MG63 (cell line): ENCODE measurements around the gene SEPTIN11. TPM values are rescaled to one million over a fixed set of nuclear protein-coding genes. Genes with fewer than 3 reads are reported as not detected.

Experiments
- DNase-seq: peaks from one replicate; pipeline ENCODE4 v3.0.0-alpha.2; 2020
- H3K27me3 ChIP-seq: fragments of 250-450 bp; sonication (Bioruptor Pico); 2 replicates; pipeline ENCODE4 v1.5.1; 2020; ENCODE audit warnings: mild to moderate bottlenecking, moderate library complexity
- H3K36me3 ChIP-seq: fragments of 250-450 bp; sonication (Bioruptor Pico); 2 replicates; pipeline ENCODE4 v1.5.1; 2020; ENCODE audit warnings: mild to moderate bottlenecking, moderate library complexity
- H3K4me3 ChIP-seq: fragments of 250-450 bp; sonication (Bioruptor Pico); 2 replicates; pipeline ENCODE4 v1.5.1; 2020; ENCODE audit warnings: mild to moderate bottlenecking, moderate library complexity
- H3K9me3 ChIP-seq: fragments of 250-450 bp; sonication (Bioruptor Pico); 2 replicates; pipeline ENCODE4 v1.5.1; 2020; ENCODE audit warnings: mild to moderate bottlenecking, moderate library complexity
- total RNA-seq: library from RNA; depleted of rRNA; stranded (reverse); fragments of >200 nt; shearing (Covaris generic); gene quantifications from 2 replicates; pipeline ENCODE4 v1.2.3, GENCODE V29; 2014; ENCODE audit warnings: low replicate concordance

SEPTIN11 gene
- total RNA-seq, 1 experiment from 2014 or later: 20.5 TPM

DNA sequence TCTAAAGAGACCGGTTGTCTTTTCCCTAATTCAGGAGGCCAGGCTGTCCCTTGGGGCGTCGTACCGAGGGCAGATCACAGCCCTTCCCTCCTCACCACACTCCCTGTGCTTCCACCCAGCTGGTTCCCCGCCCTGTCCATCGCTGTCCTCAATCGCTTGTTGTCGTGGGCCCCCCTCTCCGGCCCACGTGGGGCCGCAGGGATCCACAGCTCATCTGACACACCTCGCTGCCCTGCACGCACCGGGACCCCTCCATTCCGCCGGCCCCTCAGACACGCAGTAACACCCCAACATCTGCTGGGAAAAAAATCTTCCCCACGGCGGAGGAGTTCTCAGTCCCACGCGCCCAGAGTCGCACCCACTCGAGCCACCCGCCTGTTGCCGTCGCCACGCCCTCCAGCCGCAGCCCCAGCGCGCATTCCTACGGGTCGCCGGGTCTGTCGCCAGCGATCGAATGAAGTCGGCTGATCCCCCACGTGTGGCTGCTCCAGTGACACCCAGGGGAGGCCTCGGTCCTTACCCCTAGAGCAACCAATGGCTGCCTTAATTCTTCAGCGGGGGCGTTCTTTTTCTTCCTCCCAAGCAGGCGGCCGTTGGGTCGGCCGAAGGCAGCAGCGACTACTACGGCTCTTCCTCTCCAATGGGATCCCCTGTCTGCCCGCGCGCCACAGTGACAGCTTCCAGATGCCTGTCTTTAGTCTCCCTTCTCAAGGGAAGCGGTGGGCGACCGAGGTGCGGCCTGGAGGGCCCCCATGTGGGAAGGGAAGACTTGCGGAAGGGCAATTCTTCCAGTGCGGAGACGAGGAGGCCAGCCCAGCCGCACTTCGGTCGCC is 893 bp upstream of the SEPTIN11 start:
- DNase-seq: peak; percentile 65
- peaks cover 6% of the 10 kb centered on the region for H3K36me3 ChIP-seq
- H3K4me3 ChIP-seq: peak overlapping the region; percentile 77
- no peaks in the 10 kb centered on the region for H3K9me3 ChIP-seq
- H3K27me3 ChIP-seq: no peaks in the 10 kb centered on the region

DNA sequence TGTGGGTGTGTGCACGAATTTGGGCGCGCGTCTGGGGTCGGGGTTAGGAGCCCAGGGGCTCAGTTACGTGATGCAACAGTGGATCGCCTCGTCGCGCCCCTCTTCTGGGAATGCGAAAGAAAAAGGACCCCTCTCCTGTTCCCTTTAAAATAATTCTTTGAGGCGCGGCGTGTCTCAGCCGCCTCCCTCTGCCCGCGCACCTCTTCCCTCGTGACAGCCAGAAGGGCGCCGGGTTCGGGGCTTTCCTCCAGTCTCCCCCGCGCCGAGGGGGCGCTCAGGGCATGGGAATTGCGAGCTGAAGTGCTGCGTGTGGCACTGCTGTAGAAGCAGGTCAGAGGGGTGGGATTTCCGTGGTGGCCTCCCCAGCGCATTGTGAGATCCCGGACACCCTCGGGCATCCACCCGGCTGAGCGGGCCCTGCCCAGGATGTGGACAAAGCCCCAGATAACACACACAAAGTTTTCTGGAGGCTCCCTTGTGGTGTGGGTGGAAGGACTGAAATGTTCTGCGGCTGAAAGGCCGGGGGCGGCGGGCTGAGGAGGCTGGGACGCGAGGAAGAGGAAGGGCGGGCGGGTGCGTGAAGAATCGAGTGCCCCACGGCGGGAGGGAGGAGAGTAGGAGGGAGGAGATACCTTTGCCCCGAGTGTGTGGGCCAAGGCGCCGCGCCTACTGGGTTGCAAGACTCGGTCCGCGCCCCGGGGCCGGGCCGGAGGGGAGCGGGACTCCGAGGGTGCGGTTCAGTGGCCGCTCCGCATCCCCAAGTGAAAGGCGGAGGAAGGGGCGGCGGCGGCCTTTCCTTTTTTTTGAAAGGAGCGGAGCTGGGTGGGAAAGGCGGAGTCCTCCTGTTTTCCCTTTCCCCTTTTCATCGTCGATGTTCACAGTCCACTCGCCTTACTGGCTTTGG is 752 bp downstream of the SEPTIN11 start:
- no peaks in the 10 kb centered on the region for H3K27me3 ChIP-seq
- H3K4me3 ChIP-seq: peak overlapping the region; percentile 77
- no peaks in the 10 kb centered on the region for H3K9me3 ChIP-seq
- H3K36me3 ChIP-seq: peaks cover 8% of the 10 kb centered on the region
- DNase-seq: peak; percentile 52

DNA sequence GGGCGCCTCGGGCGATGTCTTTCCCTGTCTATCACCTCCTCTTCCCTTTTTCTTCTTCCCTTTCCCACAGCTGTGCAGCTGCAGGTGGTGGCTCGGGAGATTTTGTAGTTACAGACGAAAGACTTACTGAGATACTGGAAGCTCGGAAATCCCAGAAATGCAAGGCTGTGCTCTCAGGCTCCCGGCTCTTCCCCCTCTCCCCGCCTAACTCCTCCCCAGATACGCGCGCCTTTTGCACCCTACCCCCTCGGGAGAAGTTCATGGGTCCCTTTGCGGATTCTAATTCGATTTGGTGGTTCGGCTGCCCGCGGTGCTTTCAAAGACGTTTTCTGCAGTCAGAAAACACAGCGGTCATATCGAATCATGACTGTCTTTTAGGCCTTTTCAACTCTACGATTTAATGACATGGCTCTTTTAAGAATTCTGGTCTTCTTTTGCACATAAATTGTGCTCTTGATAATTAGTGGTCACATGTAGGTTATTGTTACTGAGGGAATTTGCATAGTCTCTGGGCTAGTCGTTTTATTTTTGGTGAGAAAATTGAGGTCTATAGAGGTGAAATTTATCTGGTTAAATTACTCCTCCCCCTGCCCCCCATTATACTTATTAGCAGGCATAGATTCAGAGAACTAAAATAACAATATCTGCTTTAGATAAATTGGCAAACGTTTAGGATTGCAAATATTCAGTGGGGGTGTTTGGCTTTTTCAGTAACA is 1.6 kb downstream of the SEPTIN11 start:
- H3K4me3 ChIP-seq: peak overlapping the region; percentile 77
- H3K27me3 ChIP-seq: no peaks in the 10 kb centered on the region
- H3K36me3 ChIP-seq: peaks cover 8% of the 10 kb centered on the region
- no peaks in the 10 kb centered on the region for H3K9me3 ChIP-seq
- peak; percentile 25 for DNase-seq

DNA sequence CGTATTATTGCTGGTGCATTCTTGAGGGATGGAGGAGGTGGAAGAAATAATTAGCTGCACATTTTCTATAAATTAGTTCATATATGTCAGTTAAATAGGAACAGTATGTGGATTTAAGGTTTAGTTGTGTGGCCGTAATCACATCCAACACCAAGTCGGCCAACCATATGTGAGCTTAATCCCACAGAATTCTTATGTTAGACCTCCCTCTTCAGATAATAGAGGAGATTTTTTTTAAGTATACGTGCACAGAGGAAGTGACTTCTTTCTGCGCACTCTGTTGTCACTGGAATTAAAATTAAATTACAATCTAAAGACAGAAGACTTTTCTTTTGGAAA is 2.1 kb downstream of the SEPTIN11 start:
- peak overlapping the region; percentile 77 for H3K4me3 ChIP-seq
- DNase-seq: no peak

DNA sequence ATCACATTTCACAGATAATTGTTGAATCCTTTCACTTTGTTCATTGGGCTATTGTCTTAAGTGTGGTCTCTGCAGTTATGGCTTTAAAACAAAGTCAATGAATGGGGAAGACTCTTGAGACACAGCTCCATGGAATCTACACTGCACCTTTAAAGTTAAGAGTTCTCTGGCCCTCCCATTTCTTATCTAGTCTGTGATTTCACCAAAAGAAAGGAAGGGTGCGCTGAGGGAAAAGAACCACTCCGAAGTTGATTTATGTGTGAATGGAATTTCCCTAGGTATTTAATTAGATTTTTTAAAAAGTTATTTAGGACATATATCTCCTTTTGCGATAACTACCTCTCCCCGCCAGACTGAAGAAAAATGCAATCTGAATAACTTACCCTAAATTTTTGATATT is 2.5 kb downstream of the SEPTIN11 start:
- no peak for DNase-seq
- H3K36me3 ChIP-seq: peaks cover 8% of the 10 kb centered on the region

More for the DNA sequence above, 2.1 kb downstream of the SEPTIN11 start:
- Histone ChIP-seq H3K27me3 (no peaks in the 10 kb centered on the region), H3K36me3 (peaks cover 8% of the 10 kb centered on the region), H3K9me3 (no peaks in the 10 kb centered on the region)

DNA sequence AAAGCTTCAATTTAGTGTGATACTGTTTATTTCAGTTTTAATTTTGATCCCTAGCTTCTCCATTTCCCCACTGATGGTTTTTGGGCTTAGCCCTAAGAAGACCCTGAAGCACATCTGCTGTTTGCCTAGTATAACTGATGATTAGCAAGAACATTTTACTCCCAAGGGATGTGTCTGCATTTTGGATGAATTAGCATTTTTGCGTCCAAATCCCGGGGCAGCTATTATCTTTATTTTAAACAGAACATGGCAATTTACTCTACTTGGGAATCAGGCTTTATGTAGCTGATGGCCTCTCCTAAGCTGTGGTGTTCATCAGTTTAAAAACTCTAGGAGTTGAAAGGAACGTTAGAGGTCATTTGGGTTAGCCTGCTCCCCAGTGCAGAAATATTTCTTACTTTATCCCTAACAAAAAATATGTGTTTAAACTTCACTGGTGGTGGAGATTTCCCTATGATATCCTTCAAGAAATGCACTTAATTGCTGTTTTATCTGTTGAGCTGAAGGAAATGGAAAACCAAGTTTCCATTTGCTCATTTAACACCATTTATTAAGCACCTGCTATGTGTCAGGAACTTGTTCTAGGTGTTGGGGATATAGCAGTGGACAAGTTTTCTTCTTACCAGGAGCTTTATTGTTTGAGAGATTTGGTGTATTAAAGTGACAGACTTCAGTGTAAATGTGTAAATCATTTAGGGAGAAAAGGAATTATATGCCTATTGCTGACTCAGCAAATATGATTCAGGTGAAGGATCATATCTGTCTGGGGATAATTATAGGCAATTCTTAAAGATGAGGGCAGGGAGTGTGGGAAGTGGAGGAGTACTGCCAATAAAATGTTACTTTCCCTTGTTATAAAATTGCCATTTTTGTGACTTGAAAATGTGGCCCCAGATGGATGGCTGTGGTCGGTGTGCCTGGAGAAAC is 3.4 kb downstream of the SEPTIN11 start:
- no peaks in the 10 kb centered on the region for H3K27me3 ChIP-seq
- H3K9me3 ChIP-seq: no peaks in the 10 kb centered on the region
- no peak overlapping the region for H3K4me3 ChIP-seq
- H3K36me3 ChIP-seq: peaks cover 8% of the 10 kb centered on the region
- DNase-seq: no peak

More for the DNA sequence above, 2.5 kb downstream of the SEPTIN11 start:
- Histone ChIP-seq H3K27me3 (no peaks in the 10 kb centered on the region), H3K9me3 (no peaks in the 10 kb centered on the region), H3K4me3 (peak overlapping the region; percentile 77)

DNA sequence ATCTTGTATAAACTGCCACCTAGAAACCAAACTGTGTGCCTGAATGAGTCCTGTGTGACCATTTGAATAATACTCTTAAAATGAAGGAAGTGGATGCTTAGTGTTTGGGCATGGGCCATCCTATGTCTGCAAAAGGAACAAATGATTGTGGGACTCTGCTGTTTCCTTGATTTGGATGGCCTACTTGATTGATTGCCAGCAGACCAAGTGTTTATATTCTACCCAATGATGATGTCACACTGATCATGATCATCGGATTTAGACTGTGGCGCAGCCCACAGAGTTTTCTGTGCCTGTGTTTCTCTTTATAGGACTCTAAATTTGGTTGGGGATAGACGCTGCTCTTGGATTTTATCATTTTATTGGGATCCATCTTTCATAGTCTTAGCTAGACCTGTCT is 4.4 kb downstream of the SEPTIN11 start:
- no peaks in the 10 kb centered on the region for H3K27me3 ChIP-seq
- no peak overlapping the region for H3K4me3 ChIP-seq
- DNase-seq: no peak
- H3K9me3 ChIP-seq: no peaks in the 10 kb centered on the region
- peaks cover 8% of the 10 kb centered on the region for H3K36me3 ChIP-seq

DNA sequence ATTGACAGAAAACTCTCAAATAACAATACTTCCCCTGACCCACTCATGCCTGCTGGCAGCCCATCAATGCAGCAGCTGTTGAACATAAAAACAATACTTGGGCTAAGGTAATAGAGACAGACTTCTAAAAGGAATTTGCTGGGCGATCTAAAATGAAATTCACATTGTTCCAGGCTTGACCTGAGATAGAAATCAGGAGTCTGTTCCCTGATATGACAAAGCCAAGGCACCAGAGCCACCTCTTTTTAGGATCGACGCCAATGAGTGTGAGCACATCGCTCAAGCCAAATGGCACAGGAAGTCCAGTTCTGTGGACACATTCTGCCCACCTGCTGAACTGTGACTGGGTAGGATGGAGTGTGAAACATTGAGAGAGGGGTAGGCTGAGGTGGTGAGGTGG is 4.9 kb downstream of the SEPTIN11 start:
- Histone ChIP-seq H3K27me3 (no peaks in the 10 kb centered on the region), H3K9me3 (no peaks in the 10 kb centered on the region), H3K36me3 (peaks cover 8% of the 10 kb centered on the region), H3K4me3 (no peak overlapping the region)
- no peak for DNase-seq

DNA sequence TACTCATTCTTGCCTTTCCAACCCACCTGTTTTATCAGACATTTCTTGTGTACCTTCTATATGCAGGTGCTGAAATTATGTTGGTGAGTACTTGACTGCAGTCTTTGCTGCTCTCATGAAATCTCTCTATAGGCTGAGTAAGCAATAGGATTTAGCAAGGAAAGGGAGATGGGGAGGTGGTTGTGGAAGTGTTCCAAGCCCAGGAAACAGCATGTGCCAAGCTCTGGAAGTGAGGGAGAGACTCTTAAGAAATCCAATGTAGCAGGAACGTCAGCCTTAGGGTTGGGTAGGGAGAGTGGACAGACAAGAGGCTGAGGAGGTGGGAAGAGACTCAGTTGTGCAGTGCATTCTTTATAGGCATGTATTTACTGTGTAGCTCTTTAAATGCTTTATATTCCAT is 5.6 kb downstream of the SEPTIN11 start:
- no peak overlapping the region for H3K4me3 ChIP-seq
- DNase-seq: no peak
- H3K36me3 ChIP-seq: peaks cover 8% of the 10 kb centered on the region
- H3K9me3 ChIP-seq: no peaks in the 10 kb centered on the region
- no peaks in the 10 kb centered on the region for H3K27me3 ChIP-seq

DNA sequence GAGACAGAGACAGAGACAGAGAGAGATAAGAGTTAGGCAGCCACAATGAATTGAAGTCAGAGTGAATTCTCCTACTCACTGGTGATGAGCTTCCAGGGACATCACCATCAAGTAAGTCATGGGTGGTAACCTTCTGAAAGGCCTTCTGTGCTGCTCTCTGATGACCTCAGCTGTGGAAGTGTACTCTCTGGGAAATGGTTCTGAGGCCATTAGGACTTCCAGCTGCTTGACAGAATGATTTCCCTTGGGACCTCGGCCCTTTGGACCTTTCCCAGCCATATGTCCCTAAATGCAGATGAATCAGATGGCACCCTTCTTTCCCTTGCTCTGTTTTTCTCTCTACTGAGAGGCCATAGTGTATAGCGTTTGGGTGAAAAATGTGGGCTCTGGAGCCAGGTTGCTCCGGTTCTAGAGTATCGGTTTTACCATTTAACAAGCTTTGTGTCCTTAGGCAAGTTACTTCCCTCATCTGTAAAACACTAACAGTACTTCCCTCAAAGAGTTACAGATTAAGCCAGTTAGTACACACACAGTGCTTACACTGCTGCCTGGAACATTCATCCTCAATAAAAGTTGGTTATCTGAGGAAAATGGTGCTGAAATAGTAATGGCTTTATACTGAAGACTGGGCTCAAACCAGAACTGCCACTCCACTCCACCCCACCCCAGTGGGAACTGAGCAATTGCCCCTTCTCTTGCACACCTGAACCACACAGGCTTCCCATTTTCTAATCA is 7.6 kb downstream of the SEPTIN11 start:
- no peaks in the 10 kb centered on the region for H3K27me3 ChIP-seq
- no peaks in the 10 kb centered on the region for H3K9me3 ChIP-seq
- no peak for DNase-seq
- peaks cover 8% of the 10 kb centered on the region for H3K36me3 ChIP-seq
- H3K4me3 ChIP-seq: no peak overlapping the region

DNA sequence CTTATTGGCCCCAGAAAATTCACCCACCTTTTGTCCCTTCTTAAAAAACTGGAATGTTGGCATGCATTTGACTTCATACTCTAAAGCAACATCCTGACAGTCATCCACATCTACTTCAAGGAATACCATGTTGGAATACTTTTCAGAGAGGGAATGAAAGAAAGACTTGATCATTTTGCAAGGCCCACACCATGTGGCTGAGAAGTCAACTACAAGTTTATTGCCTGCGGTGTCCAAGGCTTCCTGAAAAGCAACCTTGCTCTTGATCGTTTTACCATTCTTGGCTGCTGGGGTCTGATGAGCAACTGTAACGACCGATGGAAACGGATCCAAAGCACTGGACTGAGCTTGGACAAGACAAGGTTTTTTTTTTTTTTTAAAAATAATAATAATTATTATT is 9.3 kb downstream of the SEPTIN11 start:
- Histone ChIP-seq H3K4me3 (no peak overlapping the region), H3K36me3 (peaks cover 2% of the 10 kb centered on the region), H3K27me3 (no peaks in the 10 kb centered on the region), H3K9me3 (no peaks in the 10 kb centered on the region)
- DNase-seq: no peak

DNA sequence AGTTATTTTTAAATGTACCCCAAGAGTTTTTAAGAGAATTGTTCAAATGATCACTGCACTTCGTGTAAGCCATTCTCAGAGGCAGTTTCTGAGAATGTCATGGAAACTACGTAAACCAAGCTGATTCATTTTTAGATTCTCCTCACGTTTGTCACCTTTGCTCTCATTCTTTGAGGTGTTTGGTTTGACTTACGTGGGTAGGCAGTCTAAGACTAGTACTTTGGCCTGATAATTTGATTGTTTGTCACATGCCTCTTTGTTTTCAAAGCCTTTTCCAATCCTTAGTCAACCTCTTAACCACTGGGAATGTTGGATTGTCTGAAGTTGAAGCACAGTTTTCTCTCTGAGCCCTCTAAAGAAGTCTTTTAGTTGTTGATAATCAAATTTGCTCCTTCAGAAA is 10.5 kb downstream of the SEPTIN11 start:
- Histone ChIP-seq H3K36me3 (no peaks in the 10 kb centered on the region; the same call in none of the 2 replicates), H3K9me3 (no peaks in the 10 kb centered on the region), H3K4me3 (no peak overlapping the region), H3K27me3 (no peaks in the 10 kb centered on the region)
- DNase-seq: no peak

DNA sequence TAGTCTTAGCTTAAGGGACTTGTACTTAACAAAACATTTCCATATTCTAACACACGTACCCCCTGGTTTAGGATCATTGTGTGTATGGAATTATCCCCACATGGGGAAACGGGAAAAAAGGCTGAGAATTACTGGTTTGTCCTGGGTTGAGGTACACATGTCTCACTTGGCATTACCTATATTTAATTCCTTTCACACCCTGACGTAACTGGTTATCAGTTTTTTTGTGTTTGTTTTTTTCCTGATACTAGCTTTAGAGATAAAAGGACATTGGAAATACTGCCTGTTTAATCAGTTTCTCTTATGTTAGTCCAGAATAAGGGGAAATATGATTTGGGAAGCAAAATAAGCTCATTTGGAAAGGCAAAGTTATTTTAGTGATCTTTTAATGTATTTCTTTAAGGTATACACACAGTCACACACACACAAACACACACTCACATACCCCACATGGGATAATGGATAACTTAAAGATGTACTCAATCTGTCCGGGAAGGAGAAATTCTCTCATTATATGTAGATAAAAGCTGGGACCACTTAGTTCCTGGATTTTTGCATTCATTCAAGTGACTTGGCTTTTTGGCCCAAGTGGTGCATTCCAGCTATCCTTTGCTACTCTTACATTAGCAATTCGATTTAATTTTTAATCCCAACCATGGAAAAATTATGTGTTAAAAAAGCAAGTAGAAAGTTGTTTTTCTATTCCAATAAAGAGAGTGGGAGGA is 13.0 kb downstream of the SEPTIN11 start:
- no peaks in the 10 kb centered on the region for H3K27me3 ChIP-seq
- no peaks in the 10 kb centered on the region; the same call in 1 of the 2 replicates for H3K36me3 ChIP-seq
- no peak for DNase-seq
- no peaks in the 10 kb centered on the region for H3K9me3 ChIP-seq
- no peak overlapping the region for H3K4me3 ChIP-seq

DNA sequence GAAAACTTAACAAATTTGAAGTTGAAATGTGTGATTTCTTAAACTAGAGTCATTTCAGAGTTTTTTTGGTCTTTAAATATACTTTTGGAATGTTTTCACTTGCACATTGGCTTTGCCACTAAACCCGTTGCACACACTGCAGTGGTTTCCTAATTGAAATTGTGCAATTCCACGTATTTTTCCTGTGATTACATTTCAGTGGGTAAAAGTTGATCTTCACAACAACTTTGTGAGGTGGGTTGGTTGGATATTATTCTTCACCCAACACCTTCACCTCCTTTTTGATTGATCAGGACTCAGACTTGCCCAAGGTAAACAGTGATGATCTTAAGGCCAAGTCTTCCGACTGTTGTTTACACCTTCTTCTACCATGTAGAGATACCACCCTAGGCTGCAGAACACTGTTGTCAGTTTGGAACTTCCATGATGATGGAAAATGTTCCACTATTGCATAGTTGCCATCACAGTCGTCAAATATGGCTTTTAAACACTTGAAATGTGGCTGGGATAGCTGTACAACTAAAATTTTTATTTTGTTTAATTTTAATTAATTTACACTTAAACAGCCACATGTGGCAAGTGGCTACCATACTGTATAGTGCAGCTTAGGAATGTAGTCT is 13.7 kb downstream of the SEPTIN11 start:
- no peaks in the 10 kb centered on the region; the same call in 1 of the 2 replicates for H3K36me3 ChIP-seq
- no peak overlapping the region for H3K4me3 ChIP-seq
- H3K9me3 ChIP-seq: no peaks in the 10 kb centered on the region
- DNase-seq: no peak
- no peaks in the 10 kb centered on the region for H3K27me3 ChIP-seq
